AG20443 (cell line): Measurements from ENCODE around the gene DNMBP.
A peak's percentile ranks its signal among the peaks of the same experiment; 100 is the strongest.
"Not testable (repeated sequence)": the region's sequence is repeated elsewhere in the genome, so short reads cannot be mapped to it uniquely, and the experiment has no call there.

Experiments used
- DNase-seq: peaks from one replicate; pipeline ENCODE4 v3.0.0; 2012; ENCODE audit warnings: low spot score, mixed read lengths

DNMBP gene

DNA sequence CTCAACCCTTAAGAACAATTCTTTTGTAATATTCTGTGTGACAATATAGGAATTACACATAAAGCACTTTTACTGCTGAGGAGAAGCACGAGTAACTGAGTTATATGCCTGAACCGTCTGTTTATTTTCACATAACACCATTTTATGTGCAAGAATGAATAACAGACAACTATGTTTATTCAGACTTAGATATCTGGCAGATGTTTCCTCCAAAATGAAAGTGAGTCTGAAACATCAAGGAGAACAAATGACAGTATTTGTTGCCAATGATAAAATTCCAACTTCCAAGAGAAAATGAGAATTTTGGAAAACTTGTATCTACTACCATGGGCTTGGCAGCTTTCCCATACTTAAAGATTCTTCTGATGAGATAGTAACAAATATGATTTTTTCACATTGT lies 51.4 kb downstream of the DNMBP start:
- DNase-seq = no peak

GRCh38 chr10:99953510-99953909 lies 56.2 kb downstream of the DNMBP start:
- DNase-seq = not testable (repeated sequence)

DNA sequence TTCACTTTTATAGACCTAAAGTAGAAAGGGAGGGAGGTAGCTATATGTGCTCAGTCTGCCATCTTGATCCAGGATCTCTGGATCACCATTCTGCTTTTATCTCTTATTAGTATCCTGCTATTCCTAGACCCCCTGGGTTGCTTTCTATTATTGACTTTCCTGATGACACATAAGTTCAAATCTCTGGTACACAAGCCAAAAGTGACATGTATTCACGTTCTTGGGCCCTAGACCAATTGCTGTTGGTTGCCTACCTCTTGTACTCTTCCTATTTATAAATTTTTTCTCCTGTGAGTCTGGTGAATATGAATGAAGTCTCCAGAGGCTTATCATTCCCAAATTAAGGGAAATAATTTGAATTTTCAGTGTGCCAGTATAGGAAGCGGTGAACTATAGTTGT lies 56.9 kb downstream of the DNMBP start:
- no peak for DNase-seq

GRCh38 chr10:99946051-99946450 lies 63.7 kb downstream of the DNMBP start:
- DNase-seq = not testable (repeated sequence)

DNA sequence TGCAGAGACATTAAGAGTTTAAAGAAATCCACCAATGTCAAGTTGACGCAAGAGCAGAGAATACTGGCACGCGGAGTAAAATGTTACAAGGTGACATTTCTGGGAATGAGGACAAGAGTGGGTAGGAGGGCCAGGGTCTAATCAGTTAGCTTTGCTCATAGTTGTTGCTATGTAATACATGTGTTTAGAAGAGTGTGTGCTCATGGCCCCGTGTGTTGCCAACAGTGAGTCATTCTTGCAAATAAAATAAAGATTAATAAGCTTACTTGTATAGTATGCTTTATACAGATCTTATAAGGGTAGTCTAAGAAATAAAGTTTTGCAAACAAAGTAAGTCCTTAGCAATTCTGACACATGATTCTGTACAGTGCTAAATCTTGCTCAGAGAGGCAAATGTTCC lies 64.5 kb downstream of the DNMBP start:
- peak; percentile 86 for DNase-seq

GRCh38 chr10:99944860-99945259 lies 64.9 kb downstream of the DNMBP start:
- no peak for DNase-seq

DNA sequence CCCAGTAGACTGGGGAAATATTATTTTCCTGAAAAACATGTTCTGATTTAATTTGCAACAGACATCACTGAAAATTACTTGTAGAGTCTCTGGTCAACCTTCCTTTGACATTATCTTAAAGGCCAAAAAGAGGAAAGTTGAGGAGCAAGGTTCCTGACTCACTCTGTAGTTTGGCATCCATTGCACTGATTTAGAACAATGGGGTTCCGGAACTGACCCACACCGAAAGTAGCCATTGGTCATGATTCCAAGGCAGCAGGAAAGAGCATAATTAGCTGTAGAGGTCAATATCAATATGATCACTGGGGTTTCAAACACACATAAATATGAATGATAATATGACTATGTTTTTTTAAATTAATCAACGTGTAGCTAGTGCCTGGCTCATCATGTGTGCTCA lies 65.8 kb downstream of the DNMBP start:
- no peak for DNase-seq

DNA sequence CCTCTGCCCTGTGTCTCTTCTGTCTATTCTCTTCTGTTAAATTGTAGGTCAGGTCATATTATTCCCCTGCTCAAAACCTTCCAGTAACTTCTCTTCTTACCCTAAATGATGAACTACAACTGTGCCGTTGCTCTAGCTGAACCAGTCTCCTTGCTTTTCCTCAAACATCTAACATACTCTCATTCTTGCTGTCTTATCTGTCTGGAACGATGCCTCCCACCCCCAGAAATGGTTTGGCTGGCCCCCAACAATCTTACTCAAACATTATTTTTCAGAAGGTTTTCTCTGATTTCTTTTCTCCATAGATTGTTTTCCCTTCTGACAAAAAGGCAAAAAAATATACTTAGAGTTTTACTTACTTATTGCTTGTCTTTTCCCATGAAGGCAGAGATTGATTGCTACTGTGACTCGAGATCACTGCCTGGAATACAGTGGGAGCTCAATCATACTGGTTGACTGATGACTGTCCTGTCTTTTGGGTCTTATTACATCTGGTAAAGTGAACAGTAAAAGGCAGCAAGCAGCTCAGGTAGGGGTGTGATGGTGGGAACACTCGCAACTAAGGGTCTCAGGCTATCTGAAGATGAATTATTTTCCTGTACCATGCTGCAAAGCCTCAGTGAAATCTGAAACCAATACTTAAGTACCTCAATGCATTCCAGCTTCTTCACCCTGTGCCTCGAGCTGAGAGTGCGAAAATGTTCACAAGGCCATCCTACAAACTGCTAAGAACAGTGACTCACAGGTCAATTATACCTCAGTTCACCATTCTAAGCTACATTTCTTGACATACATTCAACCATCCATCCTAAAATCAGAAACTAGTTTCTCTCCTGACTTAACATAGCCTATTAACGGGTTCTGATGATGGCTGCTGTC lies 67.6 kb downstream of the DNMBP start:
- no peak for DNase-seq

- DNase-seq = no peak
Measured at GRCh38 chr10:99938563-99938962, 71.2 kb downstream of the DNMBP start.

DNA sequence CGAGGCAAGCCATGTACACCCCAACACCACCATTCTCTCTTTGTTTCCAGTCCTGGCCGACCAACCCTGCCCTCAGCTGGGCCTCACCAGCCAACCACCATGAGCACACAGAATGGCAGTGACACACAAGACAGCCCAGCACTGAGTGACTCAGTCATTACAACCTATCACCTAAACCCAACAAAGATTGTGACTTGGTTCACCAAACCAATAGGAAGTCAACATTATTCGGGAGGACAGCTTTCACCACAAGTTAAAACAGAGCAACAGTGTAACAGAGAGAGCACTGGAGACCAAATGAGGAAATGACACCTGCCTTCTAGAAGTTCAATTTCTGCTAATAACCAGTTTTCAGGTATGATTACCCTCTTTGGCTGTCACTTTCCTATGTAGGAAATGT lies 72.1 kb downstream of the DNMBP start:
- no peak for DNase-seq

GRCh38 chr10:99932203-99932957 lies 77.4 kb downstream of the DNMBP start:
- not testable (repeated sequence) for DNase-seq

GRCh38 chr10:99930731-99931550 lies 78.8 kb downstream of the DNMBP start:
- no peak for DNase-seq

GRCh38 chr10:99929360-99929759 lies 80.4 kb downstream of the DNMBP start:
- DNase-seq = no peak

- no peak for DNase-seq
Measured at GRCh38 chr10:99927721-99928280, 81.9 kb downstream of the DNMBP start.

GRCh38 chr10:99926925-99927720 lies 82.6 kb downstream of the DNMBP start:
- DNase-seq = peak; percentile 58

GRCh38 chr10:99924451-99925255 lies 85.1 kb downstream of the DNMBP start:
- no peak for DNase-seq

DNA sequence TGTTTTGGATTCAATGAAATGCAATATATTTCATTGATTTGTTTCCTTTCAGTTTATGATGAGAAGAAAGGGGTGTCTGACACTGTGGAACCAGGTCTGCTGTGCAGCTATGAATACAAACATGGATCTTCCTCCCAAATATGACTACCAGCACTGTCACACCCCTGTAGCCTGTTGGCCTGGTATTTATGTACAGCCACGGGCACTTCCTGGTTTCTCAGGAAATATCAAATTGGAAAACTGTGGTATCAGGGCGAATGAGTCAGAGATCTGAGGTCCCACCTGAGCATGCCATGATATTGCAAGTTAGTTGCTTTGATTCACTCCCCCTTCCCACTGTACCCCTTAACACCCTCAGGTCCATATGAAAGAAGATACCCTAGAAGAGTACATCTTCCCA lies 87.8 kb downstream of the DNMBP start:
- no peak for DNase-seq

- DNase-seq = no peak
Measured at GRCh38 chr10:99920901-99921300, 88.8 kb downstream of the DNMBP start.

DNA sequence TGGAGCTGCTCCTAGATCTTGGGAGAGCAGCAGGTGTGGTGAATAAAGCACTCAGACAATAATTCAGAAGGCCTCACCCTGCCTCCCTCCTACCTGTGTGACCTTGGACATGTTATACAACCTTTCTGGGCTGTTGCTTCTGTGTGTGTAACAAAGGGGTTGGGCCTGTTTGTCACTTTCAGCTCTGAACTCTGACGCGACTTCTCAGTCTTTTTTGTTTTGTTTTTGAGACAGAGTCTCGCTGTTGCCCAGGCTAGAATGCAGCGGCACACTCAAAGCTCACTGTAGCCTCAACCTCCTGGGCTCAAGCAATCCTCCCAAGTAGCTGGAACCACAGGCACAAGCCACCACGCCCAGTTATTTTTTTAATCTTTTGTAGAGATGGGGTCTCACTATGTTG lies 89.3 kb downstream of the DNMBP start:
- no peak for DNase-seq
